Fibroblast of lung (primary cell): ENCODE data around the gene ENO1. TPM values are rescaled to one million over a fixed set of nuclear protein-coding genes. Genes with fewer than 3 reads are reported as not detected.
"Not testable (repeated sequence)": the region's sequence is repeated elsewhere in the genome, so short reads cannot be mapped to it uniquely, and the experiment has no call there.

ENCODE experiments used
- DNase-seq, 2 donors: peaks; one replicate each; pipeline versions ENCODE4 v3.0.0 to v3.0.0-alpha.2; 2010; ENCODE audit warnings: low read depth in 2 of 2
- H2AFZ ChIP-seq: 2 replicates; pipeline ENCODE4 v1.5.1; 2012; ENCODE audit warnings: low read length, control low read depth, inconsistent platforms
- H3K27ac ChIP-seq: 2 replicates; pipeline ENCODE4 v1.5.1; 2011; ENCODE audit warnings: low read length, control low read depth; ENCODE audit not compliant: insufficient read depth
- H3K27me3 ChIP-seq: 2 replicates; pipeline ENCODE4 v1.5.1; 2011; ENCODE audit warnings: mild to moderate bottlenecking, low read length; ENCODE audit not compliant: control insufficient read depth, insufficient read depth
- H3K36me3 ChIP-seq: 2 replicates; pipeline ENCODE4 v1.5.1; 2011; ENCODE audit warnings: low read length; ENCODE audit not compliant: control insufficient read depth, insufficient read depth
- H3K4me1 ChIP-seq: 2 replicates; pipeline ENCODE4 v1.5.1; 2011; ENCODE audit warnings: low read length; ENCODE audit not compliant: control insufficient read depth, insufficient read depth; ENCODE audit errors: extremely low read depth
- H3K4me2 ChIP-seq: 2 replicates; pipeline ENCODE4 v1.5.1; 2011; ENCODE audit warnings: low read length, control low read depth; ENCODE audit not compliant: insufficient read depth; ENCODE audit errors: extremely low read depth
- H3K4me3 ChIP-seq, 4 experiments: fragments of 200-600 bp in 1 of 4; sonication (generic) in 1 of 4; replicated peaks in 1 of 4; 2 replicates each; pipeline ENCODE4 v1.5.1; 2011 to 2016; ENCODE audit warnings: low read length in 4 of 4, low read depth in 3 of 4, mild to moderate bottlenecking in 3 of 4, control low read depth in 2 of 4, inconsistent platforms in 1 of 4, mixed read lengths in 1 of 4; ENCODE audit not compliant: insufficient read depth in 1 of 4; ENCODE audit errors: control extremely low read depth in 1 of 4
- H3K79me2 ChIP-seq: 2 replicates; pipeline ENCODE4 v1.5.1; 2012; ENCODE audit warnings: mild to moderate bottlenecking, low read length, inconsistent platforms; ENCODE audit not compliant: control insufficient read depth, insufficient read depth
- H3K9ac ChIP-seq: 2 replicates; pipeline ENCODE4 v1.5.1; 2011; ENCODE audit warnings: mild to moderate bottlenecking, low read length, control low read depth; ENCODE audit not compliant: insufficient read depth
- H3K9me3 ChIP-seq: 2 replicates; pipeline ENCODE4 v1.5.1; 2012; ENCODE audit warnings: low read depth, low read length; ENCODE audit not compliant: control insufficient read depth, insufficient read depth
- H4K20me1 ChIP-seq: 2 replicates; pipeline ENCODE4 v1.5.1; 2011; ENCODE audit warnings: low read length; ENCODE audit not compliant: control insufficient read depth, insufficient read depth; ENCODE audit errors: extremely low read depth
- EZH2 ChIP-seq: IDR thresholded peaks from 2 replicates; pipeline ENCODE4 v1.5.1; 2012; ENCODE audit warnings: low read length, control low read depth, mild to moderate bottlenecking; ENCODE audit errors: missing control alignments
- polyA plus RNA-seq, 2 donors: library from polyadenylated mRNA; depleted of rRNA in 1 of 2; stranded (reverse) in 1 of 2; unstranded in 1 of 2; fragments of >200 nt; gene quantifications; 2 replicates each; pipeline ENCODE4 v1.2.1, GENCODE V29; 2011 to 2012; ENCODE audit warnings: missing spikeins in 1 of 2
- total RNA-seq: library from RNA; depleted of rRNA; stranded (reverse); fragments of >200 nt; gene quantifications from 2 replicates; pipeline ENCODE4 v1.2.1, GENCODE V29; 2014
- TF ChIP-seq, protein P1 (sequence below), 2 donors: IDR thresholded peaks in 1 of 2; conservative IDR thresholded peaks in 1 of 2; 1 replicate in 1 of 2; 2 replicates in 1 of 2; pipeline ENCODE4 v1.5.1; 2011 to 2012; ENCODE audit warnings: low read length in 2 of 2, control low read depth in 1 of 2, inconsistent platforms in 1 of 2, low read depth in 1 of 2, mild to moderate bottlenecking in 1 of 2

Gene ENO1
- total and polyA plus RNA-seq, 2 donors (not counting 1 experiment from before 2014, with no cell fraction given) = 963 to 1,177 TPM

DNA sequence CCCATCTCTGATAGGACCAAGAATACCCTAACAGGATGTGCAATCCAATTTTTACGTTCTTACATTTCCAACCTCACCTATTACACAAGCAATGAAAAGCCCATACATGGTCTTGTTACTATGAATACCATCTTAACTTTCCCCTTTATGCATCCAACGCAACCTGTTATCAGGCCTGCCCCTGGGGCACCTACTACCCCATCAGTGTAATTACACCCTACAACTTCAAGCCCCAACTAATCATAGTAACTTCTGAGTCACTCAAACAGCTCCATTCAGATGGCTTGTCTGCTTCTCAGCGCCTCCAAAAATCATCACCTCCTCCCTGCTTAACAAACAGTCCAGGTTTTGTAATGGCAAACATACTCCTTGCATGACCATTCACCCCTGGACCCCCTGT, 18.3 kb upstream of the ENO1 start:
- not testable (repeated sequence) for H3K9ac ChIP-seq, H2AFZ ChIP-seq, H4K20me1 ChIP-seq, H3K4me1 ChIP-seq, H3K4me3 ChIP-seq, H3K36me3 ChIP-seq, H3K4me2 ChIP-seq, H3K9me3 ChIP-seq, H3K79me2 ChIP-seq, H3K27me3 ChIP-seq, DNase-seq, H3K27ac ChIP-seq

DNA sequence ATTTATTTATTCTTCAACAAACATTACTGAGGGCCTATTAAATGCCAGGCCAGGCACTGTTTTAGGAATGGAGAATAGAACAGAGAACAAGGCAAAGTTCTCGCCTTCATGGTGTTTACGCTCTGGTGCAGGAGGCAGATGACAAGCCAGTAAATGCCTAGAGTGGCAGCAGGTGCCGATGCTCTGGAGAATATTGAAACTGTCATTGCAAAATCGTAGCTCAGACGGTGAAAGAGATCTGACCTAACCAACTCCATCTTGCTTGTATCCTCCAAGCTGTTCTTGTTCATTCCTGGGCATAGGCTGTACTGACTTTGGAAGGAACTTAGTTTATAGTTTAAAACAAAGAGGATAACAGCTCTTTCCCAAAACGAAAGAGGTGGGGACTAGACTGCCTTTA, 13.5 kb upstream of the ENO1 start:
- H3K4me3 ChIP-seq = no peak overlapping the region
- no peaks in the 10 kb centered on the region for H3K36me3 ChIP-seq
- no peak overlapping the region for H2AFZ ChIP-seq
- no peak overlapping the region for H3K9ac ChIP-seq
- no peaks in the 10 kb centered on the region for H3K27me3 ChIP-seq
- peaks cover 6% of the 10 kb centered on the region for H3K4me1 ChIP-seq
- no peaks in the 10 kb centered on the region for H4K20me1 ChIP-seq
- no peaks in the 10 kb centered on the region for H3K79me2 ChIP-seq
- DNase-seq = no peak
- no peak overlapping the region for H3K4me2 ChIP-seq
- no peak overlapping the region for H3K27ac ChIP-seq
- no peaks in the 10 kb centered on the region for H3K9me3 ChIP-seq
- TF ChIP-seq EZH2 = no peak
- TF ChIP-seq, protein P1, sequence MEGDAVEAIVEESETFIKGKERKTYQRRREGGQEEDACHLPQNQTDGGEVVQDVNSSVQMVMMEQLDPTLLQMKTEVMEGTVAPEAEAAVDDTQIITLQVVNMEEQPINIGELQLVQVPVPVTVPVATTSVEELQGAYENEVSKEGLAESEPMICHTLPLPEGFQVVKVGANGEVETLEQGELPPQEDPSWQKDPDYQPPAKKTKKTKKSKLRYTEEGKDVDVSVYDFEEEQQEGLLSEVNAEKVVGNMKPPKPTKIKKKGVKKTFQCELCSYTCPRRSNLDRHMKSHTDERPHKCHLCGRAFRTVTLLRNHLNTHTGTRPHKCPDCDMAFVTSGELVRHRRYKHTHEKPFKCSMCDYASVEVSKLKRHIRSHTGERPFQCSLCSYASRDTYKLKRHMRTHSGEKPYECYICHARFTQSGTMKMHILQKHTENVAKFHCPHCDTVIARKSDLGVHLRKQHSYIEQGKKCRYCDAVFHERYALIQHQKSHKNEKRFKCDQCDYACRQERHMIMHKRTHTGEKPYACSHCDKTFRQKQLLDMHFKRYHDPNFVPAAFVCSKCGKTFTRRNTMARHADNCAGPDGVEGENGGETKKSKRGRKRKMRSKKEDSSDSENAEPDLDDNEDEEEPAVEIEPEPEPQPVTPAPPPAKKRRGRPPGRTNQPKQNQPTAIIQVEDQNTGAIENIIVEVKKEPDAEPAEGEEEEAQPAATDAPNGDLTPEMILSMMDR (conservative IDR thresholded peaks at IDR 0.05 in 1 of 2, IDR thresholded peaks at IDR 0.05 in 1 of 2; ENCODE audit: low read depth in 1 of 2, low read length in 2 of 2) = no peak

DNA sequence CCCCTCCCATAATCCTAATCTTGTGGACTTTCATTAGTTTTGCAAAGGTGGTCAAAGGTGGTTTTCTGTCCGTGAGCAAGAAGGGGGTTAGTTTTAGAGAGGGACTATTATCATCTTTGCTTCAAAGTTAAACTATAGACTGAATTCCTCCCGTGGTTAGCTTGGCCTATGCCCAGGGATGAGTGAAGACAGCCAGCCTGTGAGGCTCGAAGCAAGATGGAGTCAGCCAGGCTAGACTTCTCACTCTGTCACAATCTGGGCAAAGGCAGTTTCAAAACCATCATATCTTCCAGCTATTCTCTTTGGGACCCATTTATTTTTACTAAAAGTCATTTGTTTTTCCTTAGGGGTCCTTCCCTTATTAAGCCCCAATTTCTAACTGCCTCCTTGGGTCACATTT, 12.9 kb upstream of the ENO1 start:
- peaks cover 6% of the 10 kb centered on the region for H3K4me1 ChIP-seq

More for the DNA sequence above, 12.9 kb upstream of the ENO1 start:
- no peaks in the 10 kb centered on the region for H3K79me2 ChIP-seq
- no peak overlapping the region for H3K27ac ChIP-seq
- H3K9ac ChIP-seq = no peak overlapping the region
- no peak overlapping the region for H3K4me3 ChIP-seq
- no peak overlapping the region for H3K4me2 ChIP-seq
- H3K36me3 ChIP-seq = no peaks in the 10 kb centered on the region
- peak in 1 of 2 donors; percentile 38 for DNase-seq
- TF ChIP-seq, protein P1 (conservative IDR thresholded peaks at IDR 0.05 in 1 of 2, IDR thresholded peaks at IDR 0.05 in 1 of 2; ENCODE audit: low read depth in 1 of 2, low read length in 2 of 2) = no peak
- TF ChIP-seq EZH2 = no peak
- H3K9me3 ChIP-seq = no peaks in the 10 kb centered on the region
- H2AFZ ChIP-seq = no peak overlapping the region
- no peaks in the 10 kb centered on the region for H3K27me3 ChIP-seq
- H4K20me1 ChIP-seq = no peaks in the 10 kb centered on the region
